ENCODE data around the gene GABRG3.

DNA sequence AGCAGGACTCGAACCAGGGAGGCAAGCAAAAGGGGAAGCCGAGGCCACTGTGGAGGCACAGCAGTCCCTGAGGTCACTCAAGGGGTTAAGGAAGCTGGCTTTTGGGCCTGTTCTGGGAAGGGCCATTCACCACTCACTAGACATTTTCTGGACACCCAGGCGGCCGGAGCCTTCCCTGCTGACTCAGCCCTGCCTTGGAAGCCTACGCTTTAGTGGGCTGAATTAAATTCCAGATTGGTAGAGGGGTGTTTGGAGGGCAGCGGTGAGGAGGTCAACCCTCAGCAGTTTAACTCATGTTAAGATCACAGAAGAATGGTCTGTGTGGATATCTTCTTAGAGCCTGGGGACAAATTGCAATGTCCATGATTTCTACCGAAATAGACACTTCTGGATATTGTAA lies 152.8 kb downstream of the GABRG3 start:
- TF ChIP-seq, protein P1, sequence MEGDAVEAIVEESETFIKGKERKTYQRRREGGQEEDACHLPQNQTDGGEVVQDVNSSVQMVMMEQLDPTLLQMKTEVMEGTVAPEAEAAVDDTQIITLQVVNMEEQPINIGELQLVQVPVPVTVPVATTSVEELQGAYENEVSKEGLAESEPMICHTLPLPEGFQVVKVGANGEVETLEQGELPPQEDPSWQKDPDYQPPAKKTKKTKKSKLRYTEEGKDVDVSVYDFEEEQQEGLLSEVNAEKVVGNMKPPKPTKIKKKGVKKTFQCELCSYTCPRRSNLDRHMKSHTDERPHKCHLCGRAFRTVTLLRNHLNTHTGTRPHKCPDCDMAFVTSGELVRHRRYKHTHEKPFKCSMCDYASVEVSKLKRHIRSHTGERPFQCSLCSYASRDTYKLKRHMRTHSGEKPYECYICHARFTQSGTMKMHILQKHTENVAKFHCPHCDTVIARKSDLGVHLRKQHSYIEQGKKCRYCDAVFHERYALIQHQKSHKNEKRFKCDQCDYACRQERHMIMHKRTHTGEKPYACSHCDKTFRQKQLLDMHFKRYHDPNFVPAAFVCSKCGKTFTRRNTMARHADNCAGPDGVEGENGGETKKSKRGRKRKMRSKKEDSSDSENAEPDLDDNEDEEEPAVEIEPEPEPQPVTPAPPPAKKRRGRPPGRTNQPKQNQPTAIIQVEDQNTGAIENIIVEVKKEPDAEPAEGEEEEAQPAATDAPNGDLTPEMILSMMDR (IDR thresholded peaks at IDR 0.05; ENCODE audit: insufficient read depth, low read length, poor library complexity, severe bottlenecking), result no peak
- no peak for TF ChIP-seq EZH2phosphoT487 (conservative IDR thresholded peaks at IDR 0.05; ENCODE audit: low read length)
